Liver (tissue), 9 donors: ENCODE measurements around the gene PPHLN1. TPM values are rescaled to one million over a fixed set of nuclear protein-coding genes. Genes with fewer than 3 reads are reported as not detected.

Experiments used
- DNase-seq: peaks from one replicate; pipeline ENCODE4 v3.0.0-alpha.2; 2017; ENCODE audit warnings: low spot score
- H3K27ac ChIP-seq, 2 donors: one replicate each; pipeline ENCODE4 v1.7.0; 2013; ENCODE audit warnings: inconsistent platforms in 2 of 2, low read length in 2 of 2, control low read depth in 1 of 2, low read depth in 1 of 2, mild to moderate bottlenecking in 1 of 2
- H3K27me3 ChIP-seq, 4 donors: one replicate each; pipeline versions ENCODE4 v1.6.1 to v1.7.0; 2013; ENCODE audit warnings: low read length in 3 of 4, inconsistent platforms in 1 of 4, mild to moderate bottlenecking in 1 of 4, moderate library complexity in 1 of 4; ENCODE audit not compliant: control insufficient read depth in 4 of 4, insufficient read depth in 4 of 4
- H3K36me3 ChIP-seq, 4 donors: one replicate each; pipeline versions ENCODE4 v1.6.1 to v1.7.0; 2013; ENCODE audit warnings: low read length in 3 of 4, mild to moderate bottlenecking in 3 of 4, low read depth in 1 of 4, moderate library complexity in 1 of 4; ENCODE audit not compliant: control insufficient read depth in 4 of 4, insufficient read depth in 3 of 4
- H3K4me1 ChIP-seq, 4 donors: one replicate each; pipeline versions ENCODE4 v1.6.1 to v1.7.0; 2013; ENCODE audit warnings: low read length in 3 of 4, mild to moderate bottlenecking in 3 of 4, moderate library complexity in 1 of 4; ENCODE audit not compliant: control insufficient read depth in 4 of 4, insufficient read depth in 4 of 4
- H3K4me3 ChIP-seq, 3 donors: one replicate each; pipeline versions ENCODE4 v1.6.1 to v1.7.0; 2013; ENCODE audit warnings: low read length in 3 of 3, control low read depth in 1 of 3, low read depth in 1 of 3, mild to moderate bottlenecking in 1 of 3
- H3K9ac ChIP-seq, 2 donors: one replicate each; pipeline ENCODE4 v1.7.0; 2013; ENCODE audit warnings: low read length in 2 of 2, mild to moderate bottlenecking in 2 of 2, moderate library complexity in 2 of 2, control low read depth in 1 of 2, low read depth in 1 of 2
- H3K9me3 ChIP-seq, 4 donors: one replicate each; pipeline versions ENCODE4 v1.6.1 to v1.7.0; 2013; ENCODE audit warnings: low read length in 3 of 4; ENCODE audit not compliant: control insufficient read depth in 4 of 4
- ATF3 ChIP-seq: IDR thresholded peaks from 2 replicates; pipeline ENCODE4 v1.6.1; 2016; ENCODE audit warnings: antibody characterized with exemption
- CTCF ChIP-seq: fragments of 150-350 bp; IDR thresholded peaks from 2 replicates; pipeline ENCODE4 v1.5.1; 2017; ENCODE audit warnings: improper control_type of control experiment, low read depth, low read length; ENCODE audit not compliant: missing input control
- EGR1 ChIP-seq, 2 donors: IDR thresholded peaks; 2 replicates each; pipeline ENCODE4 v1.6.1; 2016 to 2018; ENCODE audit warnings: antibody characterized with exemption in 2 of 2, low read depth in 2 of 2
- FOXA1 ChIP-seq: IDR thresholded peaks from 2 replicates; pipeline ENCODE4 v1.6.1; 2016; ENCODE audit warnings: antibody characterized with exemption
- FOXA2 ChIP-seq: IDR thresholded peaks from 2 replicates; pipeline ENCODE4 v1.6.1; 2016; ENCODE audit warnings: antibody characterized with exemption
- GABPA ChIP-seq, 2 donors: IDR thresholded peaks in 1 of 2; conservative IDR thresholded peaks in 1 of 2; 2 replicates each; pipeline ENCODE4 v1.6.1; 2016; ENCODE audit warnings: antibody characterized with exemption in 2 of 2, mild to moderate bottlenecking in 1 of 2, moderate library complexity in 1 of 2
- HNF4A ChIP-seq, 2 donors: conservative IDR thresholded peaks; 2 replicates each; pipeline ENCODE4 v1.6.1; 2016; ENCODE audit warnings: antibody characterized with exemption in 2 of 2, mild to moderate bottlenecking in 2 of 2
- HNF4G ChIP-seq: IDR thresholded peaks from 2 replicates; pipeline ENCODE4 v1.6.1; 2016; ENCODE audit warnings: antibody characterized with exemption
- JUND ChIP-seq, 2 donors: IDR thresholded peaks; 2 replicates each; pipeline ENCODE4 v1.6.1; 2016; ENCODE audit warnings: antibody characterized with exemption in 2 of 2
- MAX ChIP-seq: IDR thresholded peaks from 2 replicates; pipeline ENCODE4 v1.6.1; 2016; ENCODE audit warnings: antibody characterized with exemption
- NR2F2 ChIP-seq: IDR thresholded peaks from 2 replicates; pipeline ENCODE4 v1.6.1; 2016; ENCODE audit warnings: antibody characterized with exemption
- RAD21 ChIP-seq, 2 donors: IDR thresholded peaks; 2 replicates each; pipeline ENCODE4 v1.6.1; 2016; ENCODE audit warnings: antibody characterized with exemption in 2 of 2, mild to moderate bottlenecking in 2 of 2
- REST ChIP-seq: IDR thresholded peaks from 2 replicates; pipeline ENCODE4 v1.6.1; 2016; ENCODE audit warnings: antibody characterized with exemption, mild to moderate bottlenecking
- RXRA ChIP-seq, 2 donors: IDR thresholded peaks; 2 replicates each; pipeline ENCODE4 v1.6.1; 2017 to 2018; ENCODE audit warnings: antibody characterized with exemption in 2 of 2, mild to moderate bottlenecking in 1 of 2
- SP1 ChIP-seq: IDR thresholded peaks from 2 replicates; pipeline ENCODE4 v1.6.1; 2018; ENCODE audit warnings: antibody characterized with exemption, mild to moderate bottlenecking
- TAF1 ChIP-seq: conservative IDR thresholded peaks from 2 replicates; pipeline ENCODE4 v1.6.1; 2016; ENCODE audit warnings: antibody characterized with exemption, mild to moderate bottlenecking
- YY1 ChIP-seq: IDR thresholded peaks from 2 replicates; pipeline ENCODE4 v1.6.1; 2016; ENCODE audit warnings: antibody characterized with exemption, mild to moderate bottlenecking
- ZBTB33 ChIP-seq: IDR thresholded peaks from 2 replicates; pipeline ENCODE4 v1.6.1; 2016; ENCODE audit warnings: antibody characterized with exemption
- WGBS: extraction: QIAGEN DNeasy Blood & Tissue Kit; methylation state at CpG from one replicate; pipeline ENCODE4 v1.1.7; 2013; 5-methylcytosine and 5-hydroxymethylcytosine counted together
- polyA plus RNA-seq, 2 donors: library from polyadenylated mRNA; stranded (reverse) in 1 of 2; unstranded in 1 of 2; fragments of 200-250 nt in 1 of 2; fragments of >200 nt in 1 of 2; fragmentation: Nextera tagmentation in 1 of 2; extraction: Ambion mirVana in 1 of 2; gene quantifications; one replicate each; pipeline versions ENCODE4 v1.2.1 to v1.2.3, GENCODE V29; 2013 to 2015
- total RNA-seq, 2 donors: library from RNA; depleted of rRNA; stranded (reverse); fragments of >200 nt; gene quantifications; one replicate each; pipeline ENCODE4 v1.2.3, GENCODE V29; 2014
- donor health status: healthy.
- donor health status: healthy.
- donor health status: healthy.
- donor health status: healthy.
- donor health status: healthy.

Gene PPHLN1
- total and polyA plus RNA-seq, 4 donors, result 11.6 to 40.3 (median 27.7) TPM

GRCh38 chr12:42483521-42483790, 157.5 kb downstream of the PPHLN1 start (continued):
- no peak for TF ChIP-seq JUND (IDR thresholded peaks at IDR 0.05)
- TF ChIP-seq FOXA2, result no peak
- no peak for TF ChIP-seq RXRA (IDR thresholded peaks at IDR 0.05)
- no peak for TF ChIP-seq FOXA1
- no peak for TF ChIP-seq NR2F2
- no peak for TF ChIP-seq CTCF

GRCh38 chr12:42484996-42485395, 159.0 kb downstream of the PPHLN1 start:
- Histone ChIP-seq H3K27ac (no peak overlapping the region), H3K9ac (no peak overlapping the region), H3K27me3 (peaks cover 0 to 11% (median 1%) of the 10 kb centered on the region in 4 donors), H3K4me1 (peaks cover 8 to 23% (median 17%) of the 10 kb centered on the region in 4 donors), H3K9me3 (no peaks in the 10 kb centered on the region), H3K4me3 (no peak overlapping the region), H3K36me3 (no peaks in the 10 kb centered on the region)
- TF ChIP-seq RXRA (IDR thresholded peaks at IDR 0.05) (no peak), ATF3 (no peak), CTCF (no peak), JUND (IDR thresholded peaks at IDR 0.05) (no peak), YY1 (no peak), TAF1 (no peak), NR2F2 (no peak), HNF4G (no peak), GABPA (IDR thresholded peaks at IDR 0.05 in 1 of 2, conservative IDR thresholded peaks at IDR 0.05 in 1 of 2) (no peak), SP1 (no peak), RAD21 (IDR thresholded peaks at IDR 0.05) (no peak), MAX (no peak), HNF4A (conservative IDR thresholded peaks at IDR 0.05) (no peak), REST (no peak), FOXA1 (no peak), FOXA2 (no peak), ZBTB33 (no peak), EGR1 (IDR thresholded peaks at IDR 0.05; ENCODE audit: low read depth in 2 of 2) (no peak)
- no peak for DNase-seq
- WGBS, result 63% methylated on average over 3 of the region's 3 CpGs
